IgD-negative memory B cell (primary cell): Measurements from ENCODE around the gene EHD1. TPM values are rescaled to one million over a fixed set of nuclear protein-coding genes. Genes with fewer than 3 reads are reported as not detected.
"Not testable (repeated sequence)": the region's sequence is repeated elsewhere in the genome, so short reads cannot be mapped to it uniquely, and the experiment has no call there.

Experiments
- H3K27ac Mint-ChIP-seq, 3 donors: one replicate each; pipeline ENCODE4 v1.8.0; 2020 to 2022; ENCODE audit warnings: mild to moderate bottlenecking in 3 of 3, mixed read lengths in 3 of 3, moderate library complexity in 1 of 3
- H3K27me3 Mint-ChIP-seq: one replicate; pipeline ENCODE4 v1.8.0; 2021; ENCODE audit warnings: mixed read lengths
- H3K36me3 Mint-ChIP-seq: one replicate; pipeline ENCODE4 v1.8.0; 2020; ENCODE audit warnings: mild to moderate bottlenecking, mixed read lengths
- H3K4me1 Mint-ChIP-seq, 3 donors: one replicate each; pipeline ENCODE4 v1.8.0; 2020 to 2022; ENCODE audit warnings: mixed read lengths in 3 of 3, mild to moderate bottlenecking in 1 of 3
- H3K4me3 Mint-ChIP-seq, 4 donors: one replicate each; pipeline ENCODE4 v1.8.0; 2020 to 2022; ENCODE audit warnings: mild to moderate bottlenecking in 4 of 4, mixed read lengths in 4 of 4, moderate library complexity in 3 of 4
- H3K9me3 Mint-ChIP-seq, 3 donors: one replicate each; pipeline ENCODE4 v1.8.0; 2020 to 2021; ENCODE audit warnings: mixed read lengths in 3 of 3, mild to moderate bottlenecking in 1 of 3
- polyA plus RNA-seq: library from polyadenylated mRNA; unstranded; fragments of 300-500 nt; fragmentation: Illumina TruSeq; gene quantifications from one replicate; pipeline ENCODE4 v1.2.3, GENCODE V29; 2021

EHD1 gene
- polyA plus RNA-seq, 1 donor from 2014 or later: 210 TPM

GRCh38 chr11:64855596-64856304 is 22.7 kb downstream of the EHD1 start:
- peak overlapping the region; percentile 92 to 95 (median 95) for H3K27ac Mint-ChIP-seq

DNA sequence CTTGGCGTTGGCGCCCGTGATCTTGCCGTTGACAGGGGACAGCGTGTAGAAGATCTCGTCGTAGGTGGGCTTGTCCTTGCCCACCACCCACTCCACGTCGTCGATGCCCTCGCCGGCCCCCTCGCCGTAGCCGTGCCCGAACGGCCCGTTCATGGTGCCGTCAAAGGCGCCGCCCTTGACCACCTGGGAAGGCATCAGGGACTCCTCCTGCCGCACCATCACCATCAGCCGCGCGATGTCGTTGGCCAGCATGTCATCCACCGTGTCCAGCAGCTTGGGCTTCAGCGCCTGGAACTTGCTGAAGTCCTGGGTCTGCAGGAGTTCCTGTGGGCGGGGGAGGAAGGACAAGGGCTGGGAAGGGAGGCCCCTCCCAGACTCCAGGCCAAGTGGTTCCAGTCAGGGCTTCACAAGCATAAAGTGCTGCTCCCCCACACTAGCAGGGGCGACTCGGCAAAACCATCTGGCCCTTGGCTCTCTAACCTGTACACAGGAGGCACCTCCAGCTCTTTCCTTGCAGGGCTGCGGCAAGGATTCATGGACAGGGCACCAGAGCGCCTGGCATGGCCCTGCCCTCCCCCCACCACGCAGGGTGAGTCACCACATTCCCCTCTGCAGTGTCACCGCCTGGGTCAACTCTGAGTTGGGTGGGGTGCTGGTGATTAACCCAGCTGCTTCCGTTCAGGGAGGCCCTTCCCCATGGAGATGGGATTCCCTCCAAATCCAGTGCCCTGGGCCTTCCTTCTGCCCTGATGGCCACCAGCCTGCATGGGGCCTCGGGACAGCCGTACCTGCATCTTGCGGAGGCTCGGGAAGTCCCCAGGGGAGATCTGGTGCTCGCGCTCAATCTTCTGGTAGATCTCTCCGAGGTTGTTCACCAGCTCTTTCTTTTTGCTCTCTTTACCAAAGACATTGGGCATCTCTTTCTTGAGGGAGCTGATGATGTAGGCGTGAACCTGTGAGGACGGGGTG is 23.6 kb downstream of the EHD1 start:
- Mint-ChIP-seq H3K4me3 (peak overlapping the region in 3 of 4 donors; percentile 63 to 92 (median 85)), H3K27ac (peak overlapping the region; percentile 92 to 95 (median 95)), H3K27me3 (no peaks in the 10 kb centered on the region), H3K36me3 (peaks cover 8% of the 10 kb centered on the region), H3K4me1 (peaks cover 56 to 74% (median 59%) of the 10 kb centered on the region in 3 donors), H3K9me3 (no peaks in the 10 kb centered on the region)

More at GRCh38 chr11:64855596-64856304, 22.7 kb downstream of the EHD1 start:
- peaks cover 61 to 76% (median 64%) of the 10 kb centered on the region in 3 donors for H3K4me1 Mint-ChIP-seq
- peak overlapping the region; percentile 21 to 92 (median 84) for H3K4me3 Mint-ChIP-seq
- H3K36me3 Mint-ChIP-seq: peaks cover 10% of the 10 kb centered on the region
- H3K27me3 Mint-ChIP-seq: no peaks in the 10 kb centered on the region
- no peaks in the 10 kb centered on the region for H3K9me3 Mint-ChIP-seq

DNA sequence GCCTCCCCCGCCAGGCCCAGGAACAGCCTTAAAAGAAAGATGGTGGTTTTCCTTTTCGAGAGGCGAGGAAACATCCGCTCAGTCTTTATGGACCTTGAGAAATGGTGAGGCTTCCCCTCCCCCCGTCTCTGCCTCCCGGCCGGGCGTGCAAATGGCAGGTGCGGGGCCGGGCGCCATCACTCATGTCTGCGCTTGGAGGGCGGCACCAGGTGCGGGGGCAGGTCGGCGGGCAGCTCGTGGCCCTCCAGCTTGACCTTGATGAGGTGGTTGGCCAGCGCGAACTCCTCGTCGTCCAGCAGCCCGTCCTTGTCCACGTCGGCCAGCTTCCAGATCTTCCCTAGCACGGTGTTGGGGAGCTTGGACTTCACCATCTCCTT is 24.3 kb downstream of the EHD1 start:
- H3K27me3 Mint-ChIP-seq: no peaks in the 10 kb centered on the region
- peaks cover 55 to 76% (median 56%) of the 10 kb centered on the region in 3 donors for H3K4me1 Mint-ChIP-seq
- no peaks in the 10 kb centered on the region for H3K9me3 Mint-ChIP-seq
- peak overlapping the region; percentile 70 to 87 (median 76) for H3K4me3 Mint-ChIP-seq
- H3K36me3 Mint-ChIP-seq: peaks cover 6% of the 10 kb centered on the region
- peak overlapping the region; percentile 95 to 99 (median 95) for H3K27ac Mint-ChIP-seq

DNA sequence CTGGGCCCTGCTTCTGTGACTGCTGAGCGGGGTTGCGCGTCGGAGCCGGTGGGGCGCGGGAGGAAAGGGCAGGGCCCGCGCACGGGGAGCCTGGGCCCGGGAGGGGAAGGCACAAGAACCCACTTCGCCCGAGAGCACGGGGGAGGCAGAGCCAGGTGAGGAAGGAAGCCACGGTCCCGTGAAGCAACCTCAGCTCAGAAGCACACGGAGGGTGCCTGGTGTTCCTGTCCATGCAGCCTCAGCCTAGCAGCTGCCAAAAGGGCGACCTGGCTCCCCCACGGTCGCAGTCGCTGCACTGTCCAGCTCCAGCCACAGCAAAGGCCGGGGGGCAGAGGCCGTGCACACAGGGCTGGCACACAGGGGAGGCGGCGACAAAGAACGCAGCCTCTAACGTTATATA is 24.7 kb downstream of the EHD1 start:
- no peaks in the 10 kb centered on the region for H3K9me3 Mint-ChIP-seq
- H3K27ac Mint-ChIP-seq: peak overlapping the region; percentile 95 to 99 (median 95)
- peaks cover 6% of the 10 kb centered on the region for H3K36me3 Mint-ChIP-seq
- H3K4me3 Mint-ChIP-seq: peak overlapping the region; percentile 70 to 89 (median 84)
- H3K4me1 Mint-ChIP-seq: peaks cover 55 to 74% (median 56%) of the 10 kb centered on the region in 3 donors
- no peaks in the 10 kb centered on the region for H3K27me3 Mint-ChIP-seq

GRCh38 chr11:64852804-64853509 is 25.5 kb downstream of the EHD1 start:
- Mint-ChIP-seq H3K4me3 (peak overlapping the region; percentile 70 to 89 (median 84)), H3K27me3 (no peaks in the 10 kb centered on the region), H3K9me3 (no peaks in the 10 kb centered on the region), H3K36me3 (peaks cover 6% of the 10 kb centered on the region), H3K27ac (peak overlapping the region; percentile 95 to 99 (median 95)), H3K4me1 (peaks cover 58 to 77% (median 60%) of the 10 kb centered on the region in 3 donors)

- H3K27me3 Mint-ChIP-seq: no peaks in the 10 kb centered on the region
Observed at GRCh38 chr11:64851831-64852351, 26.5 kb downstream of the EHD1 start.

GRCh38 chr11:64850979-64851567 is 27.3 kb downstream of the EHD1 start:
- Mint-ChIP-seq H3K9me3 (no peaks in the 10 kb centered on the region), H3K4me3 (peak overlapping the region; percentile 13 to 89 (median 77)), H3K4me1 (peaks cover 57 to 76% (median 60%) of the 10 kb centered on the region in 3 donors), H3K27me3 (no peaks in the 10 kb centered on the region), H3K27ac (peak overlapping the region; percentile 95 to 99 (median 95)), H3K36me3 (peaks cover 6% of the 10 kb centered on the region)

More at GRCh38 chr11:64851831-64852351, 26.5 kb downstream of the EHD1 start:
- Mint-ChIP-seq H3K4me1 (peaks cover 59 to 79% (median 62%) of the 10 kb centered on the region in 3 donors), H3K27ac (peak overlapping the region; percentile 95 to 99 (median 95)), H3K36me3 (peaks cover 6% of the 10 kb centered on the region), H3K9me3 (no peaks in the 10 kb centered on the region), H3K4me3 (peak overlapping the region; percentile 72 to 89 (median 82))

GRCh38 chr11:64849598-64850356 is 28.6 kb downstream of the EHD1 start:
- H3K27me3 Mint-ChIP-seq: no peaks in the 10 kb centered on the region
- peak overlapping the region in 3 of 4 donors; percentile 50 to 77 (median 76) for H3K4me3 Mint-ChIP-seq
- H3K9me3 Mint-ChIP-seq: no peaks in the 10 kb centered on the region
- H3K27ac Mint-ChIP-seq: peak overlapping the region; percentile 86 to 95 (median 95)
- peaks cover 50 to 68% (median 54%) of the 10 kb centered on the region in 3 donors for H3K4me1 Mint-ChIP-seq
- no peaks in the 10 kb centered on the region for H3K36me3 Mint-ChIP-seq

DNA sequence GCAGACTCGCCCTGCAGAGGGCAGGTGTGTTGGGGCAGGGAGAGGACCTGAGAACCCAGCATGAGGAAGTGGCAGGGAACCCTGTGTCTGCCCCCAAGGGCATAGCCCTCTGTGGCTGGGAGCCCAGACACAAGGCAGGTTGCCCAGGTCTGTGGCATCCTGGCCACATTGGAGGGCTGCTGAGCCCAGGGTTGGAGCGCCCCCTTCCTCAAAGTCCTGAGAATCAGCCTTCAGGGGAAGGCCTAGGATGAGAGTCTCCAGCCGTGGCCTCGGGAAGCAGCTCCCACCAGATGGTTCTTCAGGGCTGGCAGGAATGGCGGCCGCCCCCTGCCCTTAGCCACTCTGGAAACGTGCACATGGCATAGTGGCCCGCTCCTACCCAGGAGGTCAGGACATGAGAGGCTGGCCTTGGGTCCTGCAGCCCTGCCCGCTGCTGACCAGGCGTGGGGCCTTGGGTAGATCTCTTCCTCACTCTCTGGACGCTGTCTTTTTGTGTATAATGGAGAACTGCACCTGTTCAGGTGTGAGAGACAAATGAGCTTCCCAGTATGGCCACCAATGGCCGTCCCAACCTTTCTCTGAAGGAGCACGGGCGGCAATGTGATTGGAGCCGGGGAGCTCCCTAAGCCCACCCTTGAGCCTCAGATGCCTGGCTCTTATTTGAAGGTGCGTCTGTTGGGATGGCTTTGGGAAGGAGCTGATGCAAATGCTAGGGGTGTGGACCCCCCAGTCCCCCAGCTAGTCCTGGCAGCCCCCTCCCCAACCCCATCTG is 29.4 kb downstream of the EHD1 start:
- Mint-ChIP-seq H3K36me3 (no peaks in the 10 kb centered on the region), H3K4me3 (peak overlapping the region in 3 of 4 donors; percentile 50 to 93 (median 76)), H3K27ac (peak overlapping the region; percentile 59 to 95 (median 86)), H3K9me3 (no peaks in the 10 kb centered on the region), H3K27me3 (no peaks in the 10 kb centered on the region), H3K4me1 (peaks cover 50 to 62% (median 51%) of the 10 kb centered on the region in 3 donors)

DNA sequence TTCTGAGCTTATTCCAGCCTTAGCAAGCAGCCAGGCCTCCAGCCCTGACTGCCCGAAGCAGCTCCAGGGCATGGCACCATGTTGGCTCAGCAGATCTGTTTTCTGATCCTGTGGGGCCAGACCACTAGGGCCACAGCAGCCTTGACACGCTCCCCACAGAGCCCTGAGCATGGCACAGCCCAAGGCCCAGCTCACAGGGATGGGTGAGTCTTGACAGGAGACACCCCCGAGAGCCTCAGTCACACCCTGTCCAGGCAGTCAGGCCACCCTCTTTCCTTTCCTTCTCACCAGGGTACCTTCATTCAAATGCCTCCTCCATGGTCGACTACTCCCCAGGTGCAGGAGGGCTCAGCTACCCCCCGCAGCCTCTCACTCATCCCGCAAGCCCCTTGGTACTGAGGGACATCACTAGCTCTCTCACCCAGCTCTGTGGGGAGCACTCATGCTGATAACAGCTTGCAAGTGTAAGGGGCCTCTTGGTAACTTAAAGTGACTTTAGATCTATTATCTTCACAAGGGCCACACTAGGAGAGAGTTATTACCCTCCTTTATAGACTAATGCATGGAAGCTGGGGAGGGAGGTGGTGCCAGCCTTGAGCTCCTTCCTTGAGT is 30.1 kb downstream of the EHD1 start:
- Mint-ChIP-seq H3K36me3 (no peaks in the 10 kb centered on the region), H3K4me3 (peak overlapping the region in 3 of 4 donors; percentile 50 to 93 (median 76)), H3K27ac (peak overlapping the region; percentile 39 to 95 (median 86)), H3K27me3 (no peaks in the 10 kb centered on the region), H3K4me1 (peaks cover 47 to 59% (median 51%) of the 10 kb centered on the region in 3 donors), H3K9me3 (no peaks in the 10 kb centered on the region)

GRCh38 chr11:64846998-64847666 is 31.3 kb downstream of the EHD1 start:
- Mint-ChIP-seq H3K27ac (peak overlapping the region in 2 of 3 donors; percentile 57 to 95), H3K4me1 (peaks cover 36 to 47% (median 44%) of the 10 kb centered on the region in 3 donors), H3K27me3 (no peaks in the 10 kb centered on the region)

DNA sequence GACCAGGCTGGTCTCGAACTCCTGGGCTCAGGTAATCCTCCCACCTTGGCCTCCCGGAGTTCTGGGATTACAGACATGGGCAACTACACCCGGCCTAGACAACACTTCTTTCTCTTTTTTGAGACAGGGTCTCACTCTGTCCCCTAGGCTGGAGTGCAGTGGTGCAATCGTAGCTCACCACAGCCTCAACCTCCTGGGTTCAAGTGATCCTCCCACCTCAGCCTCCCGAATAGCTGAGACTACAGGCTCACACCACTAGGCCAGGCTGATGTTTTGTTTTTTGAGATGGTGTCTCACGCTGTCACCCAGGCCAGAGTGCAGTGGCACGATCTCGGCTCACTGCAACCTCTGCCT is 32.7 kb downstream of the EHD1 start:
- not testable (repeated sequence) for H3K27me3 Mint-ChIP-seq, H3K36me3 Mint-ChIP-seq, H3K9me3 Mint-ChIP-seq
- peaks cover 24 to 33% (median 33%) of the 10 kb centered on the region in 3 donors for H3K4me1 Mint-ChIP-seq
- H3K4me3 Mint-ChIP-seq: peak overlapping the region in 3 of 4 donors; percentile 17 to 83 (median 57)
- peak overlapping the region in 1 of 3 donors; percentile 29 for H3K27ac Mint-ChIP-seq

More at GRCh38 chr11:64846998-64847666, 31.3 kb downstream of the EHD1 start:
- H3K9me3 Mint-ChIP-seq: no peaks in the 10 kb centered on the region
- H3K36me3 Mint-ChIP-seq: no peaks in the 10 kb centered on the region
- peak overlapping the region; percentile 8 to 81 (median 60) for H3K4me3 Mint-ChIP-seq
